Peyer's patch (tissue), 4 donors: ENCODE results near the gene AMER3. TPM values are rescaled to one million over a fixed set of nuclear protein-coding genes. Genes with fewer than 3 reads are reported as not detected.
A peak's percentile ranks its signal among the peaks of the same experiment; 100 is the strongest.

ENCODE experiments used
- DNase-seq, 3 donors: peaks; one replicate each; pipeline ENCODE4 v3.0.0-alpha.2; 2017 to 2019
- H3K27ac ChIP-seq, 4 donors: fragments of 200-600 bp; sonication (generic); one replicate each; pipeline ENCODE4 v1.5.1; 2016 to 2019
- H3K27me3 ChIP-seq, 2 donors: fragments of 200-600 bp; sonication (generic); one replicate each; pipeline ENCODE4 v1.5.1; 2019
- H3K36me3 ChIP-seq, 3 donors: fragments of 200-600 bp; sonication (generic); one replicate each; pipeline ENCODE4 v1.5.1; 2016 to 2019
- H3K4me1 ChIP-seq, 4 donors: fragments of 200-600 bp; sonication (generic); one replicate each; pipeline ENCODE4 v1.5.1; 2016 to 2019
- H3K4me3 ChIP-seq, 4 donors: fragments of 200-600 bp; sonication (generic); 1 replicate in 3 of 4; 2 replicates in 1 of 4; pipeline ENCODE4 v1.5.1; 2016 to 2019; ENCODE audit warnings: mild to moderate bottlenecking in 1 of 4
- H3K9me3 ChIP-seq, 4 donors: fragments of 200-600 bp; sonication (generic); one replicate each; pipeline ENCODE4 v1.5.1; 2016 to 2019; ENCODE audit warnings: mild to moderate bottlenecking in 1 of 4
- POLR2A ChIP-seq, 2 donors: fragments of 450-650 bp; IDR thresholded peaks; one replicate each; pipeline ENCODE4 v1.5.1; 2017; ENCODE audit warnings: antibody characterized with exemption in 2 of 2, mild to moderate bottlenecking in 2 of 2, moderate library complexity in 2 of 2
- total RNA-seq, 4 donors: library from RNA; depleted of rRNA; stranded (reverse); fragments of >200 nt; gene quantifications; one replicate each; pipeline ENCODE4 v1.1.0, GENCODE V29; 2016
- TF ChIP-seq, protein P1 (sequence below), 6 experiments: fragments of 450-650 bp in 4 of 6; fragments of 200-600 bp in 2 of 6; sonication (generic) in 1 of 6; IDR thresholded peaks; one replicate each; pipeline ENCODE4 v1.5.1; 2017 to 2019; ENCODE audit warnings: antibody characterized with exemption in 6 of 6, mild to moderate bottlenecking in 3 of 6, moderate library complexity in 1 of 6

The AMER3 gene
- total RNA-seq, 4 donors from 2014 or later: 0.13 to 1.1 (median 0.70) TPM; not detected in 1

DNA sequence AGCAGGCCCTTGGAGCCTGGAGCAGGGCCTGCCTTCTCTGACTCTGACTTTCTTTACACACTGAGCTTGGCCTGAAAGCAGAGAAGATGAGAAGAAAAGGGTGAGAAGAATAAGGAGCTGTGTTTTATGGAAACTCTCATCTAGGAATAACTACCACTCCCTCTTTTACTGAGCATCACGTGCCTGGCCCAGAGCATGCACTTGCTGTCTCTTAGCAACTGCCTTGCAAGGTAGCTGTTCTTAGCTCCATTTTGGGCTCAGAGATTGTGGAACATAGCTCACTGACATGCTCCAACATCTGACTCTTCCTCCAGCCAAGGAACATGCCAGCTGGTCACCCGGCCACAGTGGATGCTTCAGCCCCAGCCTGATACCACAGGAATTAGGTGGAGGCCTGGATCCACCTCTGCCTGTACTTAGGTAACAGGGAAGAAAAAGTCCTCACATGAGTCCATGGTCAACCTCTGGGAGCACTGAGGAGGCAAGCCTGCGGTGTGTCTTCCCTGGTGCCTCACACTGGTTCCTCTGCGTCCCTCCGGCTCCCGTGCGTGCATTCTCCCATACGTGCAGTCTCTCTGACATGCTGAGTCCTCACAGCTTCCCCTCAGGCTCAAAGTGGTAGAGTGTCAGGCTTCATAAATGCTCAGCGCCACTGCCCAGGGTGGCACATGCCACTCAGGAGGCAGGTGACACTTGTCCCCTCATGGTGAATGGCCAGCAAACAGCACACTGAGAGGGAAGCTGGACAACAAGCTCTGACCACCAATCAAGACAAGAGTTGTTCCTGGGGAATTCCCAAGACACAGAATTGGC lies 35.7 kb downstream of the AMER3 start:
- H3K27me3 ChIP-seq: no peaks in the 10 kb centered on the region
- H3K27ac ChIP-seq: no peak overlapping the region
- H3K36me3 ChIP-seq: no peaks in the 10 kb centered on the region
- H3K9me3 ChIP-seq: no peaks in the 10 kb centered on the region
- no peak for DNase-seq
- no peak overlapping the region for H3K4me3 ChIP-seq
- no peaks in the 10 kb centered on the region for H3K4me1 ChIP-seq
- TF ChIP-seq, protein P1, sequence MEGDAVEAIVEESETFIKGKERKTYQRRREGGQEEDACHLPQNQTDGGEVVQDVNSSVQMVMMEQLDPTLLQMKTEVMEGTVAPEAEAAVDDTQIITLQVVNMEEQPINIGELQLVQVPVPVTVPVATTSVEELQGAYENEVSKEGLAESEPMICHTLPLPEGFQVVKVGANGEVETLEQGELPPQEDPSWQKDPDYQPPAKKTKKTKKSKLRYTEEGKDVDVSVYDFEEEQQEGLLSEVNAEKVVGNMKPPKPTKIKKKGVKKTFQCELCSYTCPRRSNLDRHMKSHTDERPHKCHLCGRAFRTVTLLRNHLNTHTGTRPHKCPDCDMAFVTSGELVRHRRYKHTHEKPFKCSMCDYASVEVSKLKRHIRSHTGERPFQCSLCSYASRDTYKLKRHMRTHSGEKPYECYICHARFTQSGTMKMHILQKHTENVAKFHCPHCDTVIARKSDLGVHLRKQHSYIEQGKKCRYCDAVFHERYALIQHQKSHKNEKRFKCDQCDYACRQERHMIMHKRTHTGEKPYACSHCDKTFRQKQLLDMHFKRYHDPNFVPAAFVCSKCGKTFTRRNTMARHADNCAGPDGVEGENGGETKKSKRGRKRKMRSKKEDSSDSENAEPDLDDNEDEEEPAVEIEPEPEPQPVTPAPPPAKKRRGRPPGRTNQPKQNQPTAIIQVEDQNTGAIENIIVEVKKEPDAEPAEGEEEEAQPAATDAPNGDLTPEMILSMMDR (IDR thresholded peaks at IDR 0.05): no peak
- TF ChIP-seq POLR2A (IDR thresholded peaks at IDR 0.05): no peak

DNA sequence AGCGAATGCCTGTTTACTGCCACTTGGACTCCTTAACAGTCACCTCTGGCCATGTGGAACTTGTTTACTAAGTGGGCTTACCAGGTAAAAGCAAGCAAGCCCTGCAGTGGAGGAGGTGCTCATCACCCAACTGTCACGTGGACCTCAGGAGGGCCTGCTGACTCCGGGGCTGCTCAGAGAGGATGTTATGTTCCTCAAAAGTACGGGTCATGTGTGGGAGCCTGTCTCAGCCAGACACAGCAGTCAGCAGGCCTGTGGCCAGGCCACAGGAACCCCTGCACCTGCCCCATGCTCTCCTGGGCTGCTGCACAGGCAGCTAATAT lies 36.2 kb downstream of the AMER3 start:
- Histone ChIP-seq H3K36me3 (no peaks in the 10 kb centered on the region), H3K27ac (no peak overlapping the region), H3K4me1 (no peaks in the 10 kb centered on the region), H3K4me3 (no peak overlapping the region), H3K9me3 (no peaks in the 10 kb centered on the region), H3K27me3 (no peaks in the 10 kb centered on the region)
- no peak for DNase-seq
- no peak for TF ChIP-seq POLR2A (IDR thresholded peaks at IDR 0.05)
- TF ChIP-seq, protein P1 (IDR thresholded peaks at IDR 0.05): no peak

DNA sequence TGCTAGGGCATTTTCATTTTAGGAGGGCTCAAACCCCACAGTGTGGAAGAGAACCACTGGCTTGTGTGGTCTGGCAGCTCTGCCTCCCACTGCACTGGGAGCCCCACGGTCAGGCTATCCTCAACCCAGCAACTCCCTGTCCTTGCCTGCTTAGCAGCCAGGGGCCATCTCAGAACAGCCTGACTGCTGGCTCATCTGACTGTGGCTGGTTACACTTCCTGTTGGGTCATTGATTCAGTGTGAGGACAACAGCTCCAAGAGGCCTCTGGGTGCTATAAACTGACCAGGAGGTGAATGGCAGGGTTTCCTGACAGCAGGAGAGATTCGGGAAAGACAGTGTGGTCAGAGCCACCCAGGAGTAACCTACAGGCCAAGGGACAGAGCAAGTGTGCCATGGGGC lies 40.1 kb downstream of the AMER3 start:
- no peaks in the 10 kb centered on the region for H3K9me3 ChIP-seq
- no peak overlapping the region for H3K4me3 ChIP-seq
- no peak overlapping the region for H3K27ac ChIP-seq
- no peaks in the 10 kb centered on the region for H3K27me3 ChIP-seq
- no peaks in the 10 kb centered on the region for H3K36me3 ChIP-seq
- TF ChIP-seq POLR2A (IDR thresholded peaks at IDR 0.05): no peak
- TF ChIP-seq, protein P1 (IDR thresholded peaks at IDR 0.05): no peak
- DNase-seq: no peak
- peaks cover 0 to 10% (median 3%) of the 10 kb centered on the region in 4 donors for H3K4me1 ChIP-seq

DNA sequence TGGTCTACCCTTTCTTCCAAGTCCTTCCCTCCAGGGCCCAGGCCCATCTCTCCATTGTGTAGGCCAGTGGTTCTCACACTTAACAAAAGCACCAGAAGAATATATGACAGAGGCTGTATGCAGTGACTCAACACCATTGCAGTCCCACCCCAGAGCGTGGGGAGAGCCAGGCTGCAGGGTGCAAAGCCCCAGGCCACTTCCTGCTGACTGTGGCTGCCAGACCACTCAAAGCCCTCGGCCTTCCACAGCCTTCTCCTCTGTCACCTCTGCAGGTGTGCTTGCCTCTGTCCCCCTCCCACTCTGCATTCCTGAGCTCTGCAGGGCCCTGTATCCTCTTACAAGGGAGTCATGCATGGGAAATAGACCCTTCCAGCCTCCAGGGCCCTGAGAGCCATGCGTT lies 41.0 kb downstream of the AMER3 start:
- Histone ChIP-seq H3K36me3 (no peaks in the 10 kb centered on the region), H3K4me1 (peaks cover 0 to 10% (median 3%) of the 10 kb centered on the region in 4 donors), H3K27me3 (no peaks in the 10 kb centered on the region), H3K9me3 (no peaks in the 10 kb centered on the region), H3K4me3 (no peak overlapping the region), H3K27ac (no peak overlapping the region)
- TF ChIP-seq, protein P1 (IDR thresholded peaks at IDR 0.05): no peak
- TF ChIP-seq POLR2A (IDR thresholded peaks at IDR 0.05): no peak
- DNase-seq: no peak

DNA sequence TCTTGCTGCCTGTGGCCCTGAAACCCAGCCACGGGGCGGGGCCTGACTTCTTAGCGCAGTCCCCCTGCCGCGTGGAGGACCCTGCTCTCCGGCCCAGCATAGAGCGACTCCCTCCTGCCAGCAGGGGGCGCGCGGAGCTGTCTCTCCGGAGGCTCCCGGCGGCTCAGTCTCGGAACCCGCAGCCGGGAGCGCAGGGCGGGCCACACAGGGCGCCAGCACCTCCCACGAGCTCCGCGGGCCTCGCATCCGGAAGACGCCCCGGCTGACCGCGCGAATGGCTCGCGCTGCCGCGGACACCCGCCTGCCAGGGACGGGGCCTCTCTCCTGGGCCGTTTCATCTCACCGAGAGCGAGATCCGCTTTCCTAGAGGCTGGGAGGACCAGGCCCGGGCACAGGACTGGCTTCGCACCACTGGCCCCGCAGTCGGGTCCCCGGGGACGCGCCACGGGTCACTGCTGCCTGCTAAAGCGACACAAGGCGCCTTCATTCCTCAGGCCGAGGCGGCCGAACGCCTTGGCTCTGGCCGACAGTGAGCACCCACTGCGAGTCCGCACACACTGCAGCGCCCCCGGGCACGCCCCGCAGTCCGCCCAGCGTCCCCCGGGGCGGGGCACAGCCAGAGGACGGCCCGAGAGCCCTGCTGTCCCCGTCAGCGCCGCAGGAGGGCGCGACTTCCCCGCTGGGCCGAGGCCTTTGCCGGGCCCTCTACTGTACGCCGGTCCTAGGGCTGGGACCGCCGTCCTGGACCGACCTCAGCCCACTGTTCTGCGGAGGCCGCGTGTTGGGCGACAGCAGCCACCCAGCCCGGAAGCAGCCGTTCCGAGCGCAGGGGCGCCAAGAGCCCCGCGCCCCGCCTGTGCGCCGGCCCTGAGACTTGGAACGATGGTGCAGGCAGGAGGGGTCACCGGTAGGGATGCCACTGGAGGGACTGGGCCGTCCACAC lies 42.4 kb downstream of the AMER3 start:
- H3K4me1 ChIP-seq: peaks cover 0 to 10% (median 3%) of the 10 kb centered on the region in 4 donors
- peak; percentile 85 to 96 (median 94) for DNase-seq
- H3K27me3 ChIP-seq: no peaks in the 10 kb centered on the region
- H3K4me3 ChIP-seq: peak overlapping the region; percentile 56 to 86 (median 66)
- H3K27ac ChIP-seq: peak overlapping the region; percentile 73 to 89 (median 84)
- no peaks in the 10 kb centered on the region for H3K36me3 ChIP-seq
- H3K9me3 ChIP-seq: no peaks in the 10 kb centered on the region
- TF ChIP-seq, protein P1 (IDR thresholded peaks at IDR 0.05): peak; percentile 67 to 95 (median 88)
- TF ChIP-seq POLR2A (IDR thresholded peaks at IDR 0.05): peak; percentile 17 to 37
